ENCODE results near the gene ANKFN1.

DNA sequence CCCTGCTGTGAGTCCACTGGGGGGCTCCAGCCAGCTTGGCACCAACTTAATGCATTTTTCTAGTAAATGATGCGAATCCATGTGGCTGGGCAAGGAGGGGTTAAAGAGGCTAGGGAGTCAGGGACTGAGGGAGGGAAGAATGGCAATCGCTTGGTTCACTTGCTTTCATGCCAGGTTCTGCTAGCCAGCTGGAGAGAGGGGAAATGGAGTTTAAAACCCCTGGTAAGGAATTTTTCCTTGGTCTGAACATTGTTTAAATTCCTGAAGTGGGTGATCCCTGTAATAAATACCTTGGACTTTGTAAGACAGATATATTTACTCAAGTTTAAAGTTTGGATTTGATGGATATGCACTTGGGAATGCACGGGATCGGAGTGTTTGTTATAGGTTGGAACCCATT lies 22.8 kb downstream of the ANKFN1 start:
- no peak for TF ChIP-seq POLR2AphosphoS5 (IDR thresholded peaks at IDR 0.05)
- TF ChIP-seq, protein P1, sequence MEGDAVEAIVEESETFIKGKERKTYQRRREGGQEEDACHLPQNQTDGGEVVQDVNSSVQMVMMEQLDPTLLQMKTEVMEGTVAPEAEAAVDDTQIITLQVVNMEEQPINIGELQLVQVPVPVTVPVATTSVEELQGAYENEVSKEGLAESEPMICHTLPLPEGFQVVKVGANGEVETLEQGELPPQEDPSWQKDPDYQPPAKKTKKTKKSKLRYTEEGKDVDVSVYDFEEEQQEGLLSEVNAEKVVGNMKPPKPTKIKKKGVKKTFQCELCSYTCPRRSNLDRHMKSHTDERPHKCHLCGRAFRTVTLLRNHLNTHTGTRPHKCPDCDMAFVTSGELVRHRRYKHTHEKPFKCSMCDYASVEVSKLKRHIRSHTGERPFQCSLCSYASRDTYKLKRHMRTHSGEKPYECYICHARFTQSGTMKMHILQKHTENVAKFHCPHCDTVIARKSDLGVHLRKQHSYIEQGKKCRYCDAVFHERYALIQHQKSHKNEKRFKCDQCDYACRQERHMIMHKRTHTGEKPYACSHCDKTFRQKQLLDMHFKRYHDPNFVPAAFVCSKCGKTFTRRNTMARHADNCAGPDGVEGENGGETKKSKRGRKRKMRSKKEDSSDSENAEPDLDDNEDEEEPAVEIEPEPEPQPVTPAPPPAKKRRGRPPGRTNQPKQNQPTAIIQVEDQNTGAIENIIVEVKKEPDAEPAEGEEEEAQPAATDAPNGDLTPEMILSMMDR (IDR thresholded peaks at IDR 0.05), result no peak
